CD4-positive, alpha-beta T cell treated with Interleukin-10 for 1 hour (primary cell): ENCODE results near the gene HAAO.
"Not testable (repeated sequence)": the region's sequence is repeated elsewhere in the genome, so short reads cannot be mapped to it uniquely, and the experiment has no call there.

ENCODE experiments used
- DNase-seq: peaks from one replicate; pipeline ENCODE4 v3.0.0-alpha.2; 2020

Gene HAAO

GRCh38 chr2:42792583-42793333 is at the start of gene HAAO:
HAAO (minus strand) TSS chr2:42792583; CDS start chr2:42792536, 47 bp downstream.
- DNase-seq, result no peak

- DNase-seq, result no peak
Measured at GRCh38 chr2:42841344-42841743, 49.0 kb upstream of the HAAO start.

- DNase-seq, result no peak
Measured at GRCh38 chr2:42840760-42841159, 48.4 kb upstream of the HAAO start.

GRCh38 chr2:42839809-42840501 is 47.6 kb upstream of the HAAO start:
- no peak for DNase-seq

- no peak for DNase-seq
Measured at GRCh38 chr2:42838133-42838532, 45.8 kb upstream of the HAAO start.

GRCh38 chr2:42835577-42836371 is 43.4 kb upstream of the HAAO start:
- no peak for DNase-seq

GRCh38 chr2:42834161-42834560 is 41.8 kb upstream of the HAAO start:
- no peak for DNase-seq

GRCh38 chr2:42832289-42832634 is 39.9 kb upstream of the HAAO start:
- no peak for DNase-seq

- not testable (repeated sequence) for DNase-seq
Measured at GRCh38 chr2:42831575-42832288, 39.3 kb upstream of the HAAO start.

GRCh38 chr2:42830922-42831574 is 38.7 kb upstream of the HAAO start:
- no peak for DNase-seq

- DNase-seq, result no peak
Measured at GRCh38 chr2:42829671-42830440, 37.5 kb upstream of the HAAO start.

- DNase-seq, result peak; percentile 75
Measured at GRCh38 chr2:42828487-42829425, 36.4 kb upstream of the HAAO start.

- peak; percentile 79 for DNase-seq
Measured at GRCh38 chr2:42827647-42828486, 35.5 kb upstream of the HAAO start.

- DNase-seq, result no peak
Measured at GRCh38 chr2:42826231-42826630, 33.8 kb upstream of the HAAO start.

- no peak for DNase-seq
Measured at GRCh38 chr2:42824454-42824807, 32.0 kb upstream of the HAAO start.

GRCh38 chr2:42823744-42824453 is 31.5 kb upstream of the HAAO start:
- DNase-seq, result no peak

GRCh38 chr2:42819160-42819559 is 26.8 kb upstream of the HAAO start:
- no peak for DNase-seq

GRCh38 chr2:42815726-42816125 is 23.3 kb upstream of the HAAO start:
- no peak for DNase-seq

GRCh38 chr2:42813763-42814162 is 21.4 kb upstream of the HAAO start:
- no peak for DNase-seq
